SK-N-SH treated with all-trans-retinoic acid at 6 μM for 48 hours (cell line): ENCODE results near the gene USP17L17.
"Not testable (repeated sequence)": the region's sequence is repeated elsewhere in the genome, so short reads cannot be mapped to it uniquely, and the experiment has no call there.

ENCODE experiments used
- ATAC-seq: fragments of 200-7000 bp; cut with Tn5 transposase; 3 replicates; pipeline ENCODE4 v1.9.1; 2020; ENCODE audit warnings: mild to moderate bottlenecking, moderate library complexity

Gene USP17L17, protein sequence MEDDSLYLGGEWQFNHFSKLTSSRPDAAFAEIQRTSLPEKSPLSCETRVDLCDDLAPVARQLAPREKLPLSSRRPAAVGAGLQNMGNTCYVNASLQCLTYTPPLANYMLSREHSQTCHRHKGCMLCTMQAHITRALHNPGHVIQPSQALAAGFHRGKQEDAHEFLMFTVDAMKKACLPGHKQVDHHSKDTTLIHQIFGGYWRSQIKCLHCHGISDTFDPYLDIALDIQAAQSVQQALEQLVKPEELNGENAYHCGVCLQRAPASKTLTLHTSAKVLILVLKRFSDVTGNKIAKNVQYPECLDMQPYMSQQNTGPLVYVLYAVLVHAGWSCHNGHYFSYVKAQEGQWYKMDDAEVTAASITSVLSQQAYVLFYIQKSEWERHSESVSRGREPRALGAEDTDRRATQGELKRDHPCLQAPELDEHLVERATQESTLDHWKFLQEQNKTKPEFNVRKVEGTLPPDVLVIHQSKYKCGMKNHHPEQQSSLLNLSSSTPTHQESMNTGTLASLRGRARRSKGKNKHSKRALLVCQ

DNA sequence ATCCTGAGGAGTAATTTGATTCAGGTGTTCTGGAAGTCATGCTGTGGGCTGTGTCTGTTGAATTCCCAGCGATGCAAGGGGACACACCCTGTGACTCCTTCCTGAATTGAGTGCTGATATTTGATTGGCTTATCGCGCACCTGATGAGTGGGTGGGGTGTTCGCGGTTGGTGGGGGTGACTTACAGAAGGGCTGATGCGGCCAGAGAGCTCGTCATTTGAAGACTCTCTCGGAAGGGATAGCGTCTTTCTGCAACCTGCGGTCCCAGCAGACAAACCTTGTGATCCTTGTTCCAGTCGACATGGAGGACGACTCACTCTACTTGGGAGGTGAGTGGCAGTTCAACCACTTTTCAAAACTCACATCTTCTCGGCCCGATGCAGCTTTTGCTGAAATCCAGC is at the start of gene USP17L17:
Gene USP17L17 (plus strand): TSS at position 301 of the 400 bp plus-strand sequence. CDS start 0 bp downstream, at position 301.
- not testable (repeated sequence) for ATAC-seq

DNA sequence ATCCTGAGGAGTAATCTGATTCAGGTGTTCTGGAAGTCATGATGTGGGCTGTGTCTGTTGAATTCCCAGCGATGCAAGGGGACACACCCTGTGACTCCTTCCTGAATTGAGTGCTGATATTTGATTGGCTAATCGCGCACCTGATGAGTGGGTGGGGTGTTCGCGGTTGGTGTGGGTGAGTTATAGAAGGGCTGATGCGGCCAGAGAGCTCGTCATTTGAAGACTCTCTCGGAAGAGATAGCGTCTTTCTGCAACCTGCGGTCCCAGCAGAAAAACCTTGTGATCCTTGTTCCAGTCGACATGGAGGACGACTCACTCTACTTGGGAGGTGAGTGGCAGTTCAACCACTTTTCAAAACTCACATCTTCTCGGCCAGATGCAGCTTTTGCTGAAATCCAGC is 33.3 kb upstream of the USP17L17 start, which contains the start of gene USP17L10:
Gene USP17L10 (plus strand): TSS at position 301 of the 400 bp plus-strand sequence. CDS start 0 bp downstream, at position 301.
- ATAC-seq = not testable (repeated sequence)

DNA sequence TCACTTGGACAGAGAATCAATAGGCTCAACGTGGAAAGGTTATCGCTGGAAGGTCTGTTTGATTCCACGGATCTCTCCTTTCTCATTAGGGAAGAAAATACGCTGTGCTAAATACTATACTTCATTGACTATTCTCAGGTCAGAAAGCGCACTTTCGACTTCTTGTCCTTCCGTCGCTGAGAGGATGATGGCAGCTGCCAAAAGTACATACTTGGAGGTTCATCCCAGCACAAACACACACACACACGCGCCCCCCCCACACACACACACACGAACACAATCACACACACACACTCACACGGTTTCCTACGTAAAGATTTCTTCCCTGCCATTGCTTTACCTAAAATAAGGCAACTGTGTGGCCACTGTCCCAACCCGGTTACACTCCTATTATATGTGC is 29.0 kb upstream of the USP17L17 start:
- ATAC-seq = not testable (repeated sequence)

DNA sequence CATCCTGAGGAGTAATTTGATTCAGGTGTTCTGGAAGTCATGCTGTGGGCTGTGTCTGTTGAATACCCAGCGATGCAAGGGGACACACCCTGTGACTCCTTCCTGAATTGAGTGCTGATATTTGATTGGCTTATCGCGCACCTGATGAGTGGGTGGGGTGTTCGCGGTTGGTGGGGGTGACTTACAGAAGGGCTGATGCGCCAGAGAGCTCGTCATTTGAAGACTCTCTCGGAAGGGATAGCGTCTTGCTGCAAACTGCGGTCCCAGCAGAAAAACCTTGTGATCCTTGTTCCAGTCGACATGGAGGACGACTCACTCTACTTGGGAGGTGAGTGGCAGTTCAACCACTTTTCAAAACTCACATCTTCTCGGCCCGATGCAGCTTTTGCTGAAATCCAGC is 28.6 kb upstream of the USP17L17 start, which contains the start of gene USP17L11:
Gene USP17L11 (plus strand): TSS at position 301 of the 400 bp plus-strand sequence. CDS start 0 bp downstream, at position 301.
- ATAC-seq = not testable (repeated sequence)

DNA sequence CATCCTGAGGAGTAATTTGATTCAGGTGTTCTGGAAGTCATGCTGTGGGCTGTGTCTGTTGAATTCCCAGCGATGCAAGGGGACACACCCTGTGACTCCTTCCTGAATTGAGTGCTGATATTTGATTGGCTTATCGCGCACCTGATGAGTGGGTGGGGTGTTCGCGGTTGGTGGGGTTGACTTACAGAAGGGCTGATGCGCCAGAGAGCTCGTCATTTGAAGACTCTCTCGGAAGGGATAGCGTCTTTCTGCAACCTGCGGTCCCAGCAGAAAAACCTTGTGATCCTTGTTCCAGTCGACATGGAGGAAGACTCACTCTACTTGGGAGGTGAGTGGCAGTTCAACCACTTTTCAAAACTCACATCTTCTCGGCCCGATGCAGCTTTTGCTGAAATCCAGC is 23.8 kb upstream of the USP17L17 start, which contains the start of gene USP17L12:
Gene USP17L12 (plus strand): TSS at position 301 of the 400 bp plus-strand sequence. CDS start 0 bp downstream, at position 301.
- not testable (repeated sequence) for ATAC-seq

DNA sequence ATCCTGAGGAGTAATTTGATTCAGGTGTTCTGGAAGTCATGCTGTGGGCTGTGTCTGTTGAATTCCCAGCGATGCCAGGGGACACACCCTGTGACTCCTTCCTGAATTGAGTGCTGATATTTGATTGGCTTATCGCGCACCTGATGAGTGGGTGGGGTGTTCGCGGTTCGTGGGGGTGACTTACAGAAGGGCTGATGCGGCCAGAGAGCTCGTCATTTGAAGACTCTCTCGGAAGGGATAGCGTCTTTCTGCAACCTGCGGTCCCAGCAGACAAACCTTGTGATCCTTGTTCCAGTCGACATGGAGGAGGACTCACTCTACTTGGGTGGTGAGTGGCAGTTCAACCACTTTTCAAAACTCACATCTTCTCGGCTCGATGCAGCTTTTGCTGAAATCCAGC is 19.1 kb upstream of the USP17L17 start, which contains the start of gene USP17L13:
Gene USP17L13 (plus strand): TSS at position 301 of the 400 bp plus-strand sequence. CDS start 0 bp downstream, at position 301.
- not testable (repeated sequence) for ATAC-seq

DNA sequence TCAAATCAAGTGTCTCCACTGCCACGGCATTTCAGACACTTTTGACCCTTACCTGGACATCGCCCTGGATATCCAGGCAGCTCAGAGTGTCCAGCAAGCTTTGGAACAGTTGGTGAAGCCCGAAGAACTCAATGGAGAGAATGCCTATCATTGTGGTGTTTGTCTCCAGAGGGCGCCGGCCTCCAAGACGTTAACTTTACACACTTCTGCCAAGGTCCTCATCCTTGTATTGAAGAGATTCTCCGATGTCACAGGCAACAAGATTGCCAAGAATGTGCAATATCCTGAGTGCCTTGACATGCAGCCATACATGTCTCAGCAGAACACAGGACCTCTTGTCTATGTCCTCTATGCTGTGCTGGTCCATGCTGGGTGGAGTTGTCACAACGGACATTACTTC is 13.4 kb upstream of the USP17L17 start:
- not testable (repeated sequence) for ATAC-seq

DNA sequence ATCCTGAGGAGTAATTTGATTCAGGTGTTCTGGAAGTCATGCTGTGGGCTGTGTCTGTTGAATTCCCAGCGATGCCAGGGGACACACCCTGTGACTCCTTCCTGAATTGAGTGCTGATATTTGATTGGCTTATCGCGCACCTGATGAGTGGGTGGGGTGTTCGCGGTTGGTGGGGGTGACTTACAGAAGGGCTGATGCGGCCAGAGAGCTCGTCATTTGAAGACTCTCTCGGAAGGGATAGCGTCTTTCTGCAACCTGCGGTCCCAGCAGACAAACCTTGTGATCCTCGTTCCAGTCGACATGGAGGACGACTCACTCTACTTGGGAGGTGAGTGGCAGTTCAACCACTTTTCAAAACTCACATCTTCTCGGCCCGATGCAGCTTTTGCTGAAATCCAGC is 9.6 kb upstream of the USP17L17 start, which contains the start of gene USP17L15:
Gene USP17L15 (plus strand): TSS at position 301 of the 400 bp plus-strand sequence. CDS start 0 bp downstream, at position 301.
- not testable (repeated sequence) for ATAC-seq

DNA sequence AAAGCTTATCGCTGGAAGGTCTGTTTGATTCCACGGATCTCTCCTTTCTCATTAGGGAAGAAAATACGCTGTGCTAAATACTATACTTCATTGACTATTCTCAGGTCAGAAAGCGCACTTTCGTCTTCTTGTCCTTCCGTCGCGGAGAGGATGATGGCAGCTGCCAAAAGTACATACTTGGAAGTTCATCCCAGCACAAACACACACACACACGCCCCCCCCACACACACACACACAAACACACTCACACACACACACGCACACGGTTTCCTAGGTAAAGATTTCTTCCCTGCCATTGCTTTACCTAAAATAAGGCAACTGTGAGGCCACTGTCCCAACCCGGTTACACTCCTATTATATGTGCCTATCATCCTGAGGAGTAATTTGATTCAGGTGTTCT is 5.2 kb upstream of the USP17L17 start:
- ATAC-seq = not testable (repeated sequence)

DNA sequence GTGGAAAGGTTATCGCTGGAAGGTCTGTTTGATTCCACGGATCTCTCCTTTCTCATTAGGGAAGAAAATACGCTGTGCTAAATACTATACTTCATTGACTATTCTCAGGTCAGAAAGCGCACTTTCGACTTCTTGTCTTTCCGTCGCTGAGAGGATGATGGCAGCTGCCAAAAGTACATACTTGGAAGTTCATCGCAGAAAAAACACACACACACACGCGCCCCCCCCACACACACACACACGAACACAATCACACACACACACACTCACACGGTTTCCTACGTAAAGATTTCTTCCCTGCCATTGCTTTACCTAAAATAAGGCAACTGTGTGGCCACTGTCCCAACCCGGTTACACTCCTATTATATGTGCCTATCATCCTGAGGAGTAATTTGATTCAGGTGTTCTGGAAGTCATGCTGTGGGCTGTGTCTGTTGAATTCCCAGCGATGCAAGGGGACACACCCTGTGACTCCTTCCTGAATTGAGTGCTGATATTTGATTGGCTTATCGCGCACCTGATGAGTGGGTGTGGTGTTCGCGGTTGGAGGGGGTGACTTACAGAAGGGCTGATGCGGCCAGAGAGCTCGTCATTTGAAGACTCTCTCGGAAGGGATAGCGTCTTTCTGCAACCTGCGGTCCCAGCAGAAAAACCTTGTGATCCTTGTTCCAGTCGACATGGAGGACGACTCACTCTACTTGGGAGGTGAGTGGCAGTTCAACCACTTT is 4.4 kb downstream of the USP17L17 start, which contains the start of gene USP17L18:
Gene USP17L18 (plus strand): TSS at position 678 of the 728 bp plus-strand sequence. CDS start 0 bp downstream, at position 678.
- ATAC-seq = not testable (repeated sequence)

DNA sequence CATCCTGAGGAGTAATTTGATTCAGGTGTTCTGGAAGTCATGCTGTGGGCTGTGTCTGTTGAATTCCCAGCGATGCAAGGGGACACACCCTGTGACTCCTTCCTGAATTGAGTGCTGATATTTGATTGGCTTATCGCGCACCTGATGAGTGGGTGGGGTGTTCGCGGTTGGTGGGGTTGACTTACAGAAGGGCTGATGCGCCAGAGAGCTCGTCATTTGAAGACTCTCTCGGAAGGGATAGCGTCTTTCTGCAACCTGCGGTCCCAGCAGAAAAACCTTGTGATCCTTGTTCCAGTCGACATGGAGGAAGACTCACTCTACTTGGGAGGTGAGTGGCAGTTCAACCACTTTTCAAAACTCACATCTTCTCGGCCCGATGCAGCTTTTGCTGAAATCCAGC is 9.4 kb downstream of the USP17L17 start, which contains the start of gene USP17L19:
Gene USP17L19 (plus strand): TSS at position 301 of the 400 bp plus-strand sequence. CDS start 0 bp downstream, at position 301.
- ATAC-seq = not testable (repeated sequence)

DNA sequence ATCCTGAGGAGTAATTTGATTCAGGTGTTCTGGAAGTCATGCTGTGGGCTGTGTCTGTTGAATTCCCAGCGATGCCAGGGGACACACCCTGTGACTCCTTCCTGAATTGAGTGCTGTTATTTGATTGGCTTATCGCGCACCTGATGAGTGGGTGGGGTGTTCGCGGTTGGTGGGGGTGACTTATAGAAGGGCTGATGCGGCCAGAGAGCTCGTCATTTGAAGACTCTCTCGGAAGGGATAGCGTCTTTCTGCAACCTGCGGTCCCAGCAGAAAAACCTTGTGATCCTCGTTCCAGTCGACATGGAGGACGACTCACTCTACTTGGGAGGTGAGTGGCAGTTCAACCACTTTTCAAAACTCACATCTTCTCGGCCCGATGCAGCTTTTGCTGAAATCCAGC is 14.1 kb downstream of the USP17L17 start, which contains the start of gene USP17L20:
Gene USP17L20 (plus strand): TSS at position 301 of the 400 bp plus-strand sequence. CDS start 0 bp downstream, at position 301.
- not testable (repeated sequence) for ATAC-seq

DNA sequence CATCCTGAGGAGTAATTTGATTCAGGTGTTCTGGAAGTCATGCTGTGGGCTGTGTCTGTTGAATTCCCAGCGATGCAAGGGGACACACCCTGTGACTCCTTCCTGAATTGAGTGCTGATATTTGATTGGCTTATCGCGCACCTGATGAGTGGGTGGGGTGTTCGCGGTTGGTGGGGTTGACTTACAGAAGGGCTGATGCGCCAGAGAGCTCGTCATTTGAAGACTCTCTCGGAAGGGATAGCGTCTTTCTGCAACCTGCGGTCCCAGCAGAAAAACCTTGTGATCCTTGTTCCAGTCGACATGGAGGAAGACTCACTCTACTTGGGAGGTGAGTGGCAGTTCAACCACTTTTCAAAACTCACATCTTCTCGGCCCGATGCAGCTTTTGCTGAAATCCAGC is 18.9 kb downstream of the USP17L17 start, which contains the start of gene USP17L21:
Gene USP17L21 (plus strand): TSS at position 301 of the 400 bp plus-strand sequence. CDS start 0 bp downstream, at position 301.
- not testable (repeated sequence) for ATAC-seq

DNA sequence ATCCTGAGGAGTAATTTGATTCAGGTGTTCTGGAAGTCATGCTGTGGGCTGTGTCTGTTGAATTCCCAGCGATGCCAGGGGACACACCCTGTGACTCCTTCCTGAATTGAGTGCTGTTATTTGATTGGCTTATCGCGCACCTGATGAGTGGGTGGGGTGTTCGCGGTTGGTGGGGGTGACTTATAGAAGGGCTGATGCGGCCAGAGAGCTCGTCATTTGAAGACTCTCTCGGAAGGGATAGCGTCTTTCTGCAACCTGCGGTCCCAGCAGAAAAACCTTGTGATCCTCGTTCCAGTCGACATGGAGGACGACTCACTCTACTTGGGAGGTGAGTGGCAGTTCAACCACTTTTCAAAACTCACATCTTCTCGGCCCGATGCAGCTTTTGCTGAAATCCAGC is 23.6 kb downstream of the USP17L17 start, which contains the start of gene USP17L22:
Gene USP17L22 (plus strand): TSS at position 301 of the 400 bp plus-strand sequence. CDS start 0 bp downstream, at position 301.
- not testable (repeated sequence) for ATAC-seq

DNA sequence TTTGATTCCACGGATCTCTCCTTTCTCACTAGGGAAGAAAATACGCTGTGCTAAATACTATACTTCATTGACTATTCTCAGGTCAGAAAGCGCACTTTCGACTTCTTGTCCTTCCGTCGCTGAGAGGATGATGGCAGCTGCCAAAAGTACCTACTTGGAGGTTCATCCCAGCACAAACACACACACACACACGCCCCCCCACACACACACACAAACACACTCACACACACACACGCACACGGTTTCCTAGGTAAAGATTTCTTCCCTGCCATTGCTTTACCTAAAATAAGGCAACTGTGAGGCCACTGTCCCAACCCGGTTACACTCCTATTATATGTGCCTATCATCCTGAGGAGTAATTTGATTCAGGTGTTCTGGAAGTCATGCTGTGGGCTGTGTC is 28.0 kb downstream of the USP17L17 start:
- ATAC-seq = not testable (repeated sequence)
